Endothelial cell of umbilical vein (primary cell): Measurements from ENCODE around the gene RCOR3.

Experiments
- MYC ChIP-seq: IDR thresholded peaks from one replicate; pipeline ENCODE4 v1.6.1; 2011; ENCODE audit warnings: mild to moderate bottlenecking, low read depth, low read length
- POLR2A ChIP-seq: IDR thresholded peaks from 2 replicates; pipeline ENCODE4 v1.6.1; 2012; ENCODE audit warnings: low read depth, mild to moderate bottlenecking, control low read depth, low read length
- TF ChIP-seq, protein P1 (sequence below), 2 donors: IDR thresholded peaks; 1 replicate in 1 of 2; 2 replicates in 1 of 2; pipeline ENCODE4 v1.5.1; 2011; ENCODE audit warnings: low read length in 2 of 2, mild to moderate bottlenecking in 2 of 2, moderate library complexity in 2 of 2, control low read depth in 1 of 2, inconsistent platforms in 1 of 2, low read depth in 1 of 2; ENCODE audit not compliant: insufficient read depth in 1 of 2; ENCODE audit errors: extremely low read depth in 1 of 2
- TF ChIP-seq, protein P2 (sequence below): IDR thresholded peaks from 2 replicates; pipeline ENCODE4 v1.6.1; 2011; ENCODE audit not compliant: insufficient read depth, insufficient read length

DNA sequence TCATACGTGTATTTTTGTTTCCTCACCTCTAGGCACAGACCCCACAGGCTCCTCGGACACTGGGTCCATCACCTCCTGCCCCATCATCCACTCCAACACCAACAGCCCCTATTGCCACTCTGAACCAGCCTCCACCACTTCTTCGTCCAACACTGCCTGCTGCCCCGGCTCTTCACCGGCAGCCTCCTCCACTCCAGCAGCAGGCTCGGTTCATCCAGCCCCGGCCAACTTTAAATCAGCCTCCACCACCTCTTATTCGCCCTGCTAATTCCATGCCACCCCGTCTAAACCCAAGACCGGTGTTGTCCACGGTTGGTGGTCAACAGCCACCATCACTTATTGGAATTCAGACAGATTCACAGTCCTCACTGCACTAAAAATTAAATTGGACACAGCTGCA, 54.2 kb downstream of the RCOR3 start:
- TF ChIP-seq POLR2A = no peak
- TF ChIP-seq, protein P1, sequence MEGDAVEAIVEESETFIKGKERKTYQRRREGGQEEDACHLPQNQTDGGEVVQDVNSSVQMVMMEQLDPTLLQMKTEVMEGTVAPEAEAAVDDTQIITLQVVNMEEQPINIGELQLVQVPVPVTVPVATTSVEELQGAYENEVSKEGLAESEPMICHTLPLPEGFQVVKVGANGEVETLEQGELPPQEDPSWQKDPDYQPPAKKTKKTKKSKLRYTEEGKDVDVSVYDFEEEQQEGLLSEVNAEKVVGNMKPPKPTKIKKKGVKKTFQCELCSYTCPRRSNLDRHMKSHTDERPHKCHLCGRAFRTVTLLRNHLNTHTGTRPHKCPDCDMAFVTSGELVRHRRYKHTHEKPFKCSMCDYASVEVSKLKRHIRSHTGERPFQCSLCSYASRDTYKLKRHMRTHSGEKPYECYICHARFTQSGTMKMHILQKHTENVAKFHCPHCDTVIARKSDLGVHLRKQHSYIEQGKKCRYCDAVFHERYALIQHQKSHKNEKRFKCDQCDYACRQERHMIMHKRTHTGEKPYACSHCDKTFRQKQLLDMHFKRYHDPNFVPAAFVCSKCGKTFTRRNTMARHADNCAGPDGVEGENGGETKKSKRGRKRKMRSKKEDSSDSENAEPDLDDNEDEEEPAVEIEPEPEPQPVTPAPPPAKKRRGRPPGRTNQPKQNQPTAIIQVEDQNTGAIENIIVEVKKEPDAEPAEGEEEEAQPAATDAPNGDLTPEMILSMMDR (IDR thresholded peaks at IDR 0.05; ENCODE audit: extremely low read depth in 1 of 2, insufficient read depth in 1 of 2, low read depth in 1 of 2, low read length in 2 of 2) = no peak
- TF ChIP-seq, protein P2, sequence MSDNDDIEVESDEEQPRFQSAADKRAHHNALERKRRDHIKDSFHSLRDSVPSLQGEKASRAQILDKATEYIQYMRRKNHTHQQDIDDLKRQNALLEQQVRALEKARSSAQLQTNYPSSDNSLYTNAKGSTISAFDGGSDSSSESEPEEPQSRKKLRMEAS = no peak
- TF ChIP-seq MYC = no peak
